HG03159 (cell line): ENCODE results near the gene ACAA2.
A peak's percentile ranks its signal among the peaks of the same experiment; 100 is the strongest.
"Not testable (repeated sequence)": the region's sequence is repeated elsewhere in the genome, so short reads cannot be mapped to it uniquely, and the experiment has no call there.

Source experiments
- ATAC-seq: cut with Tn5 transposase; IDR thresholded peaks from one replicate; pipeline ENCODE4 v1.9.1; 2021; ENCODE audit warnings: mild to moderate bottlenecking, moderate library complexity; ENCODE audit not compliant: unreplicated experiment

The ACAA2 gene

DNA sequence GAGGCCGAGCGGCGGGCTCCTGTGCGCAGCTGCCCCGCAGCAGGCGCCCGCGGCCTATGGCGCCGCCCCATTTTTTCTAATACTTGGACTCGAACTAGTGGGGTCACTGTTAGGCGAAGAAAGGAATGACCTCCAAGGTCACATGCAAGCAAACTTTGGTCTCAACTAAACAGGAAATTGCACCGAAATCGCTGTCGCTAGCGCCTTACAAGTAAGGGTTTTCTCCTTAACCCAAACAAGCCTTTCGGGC is 339 bp downstream of the ACAA2 start:
- peak; percentile 26 for ATAC-seq

DNA sequence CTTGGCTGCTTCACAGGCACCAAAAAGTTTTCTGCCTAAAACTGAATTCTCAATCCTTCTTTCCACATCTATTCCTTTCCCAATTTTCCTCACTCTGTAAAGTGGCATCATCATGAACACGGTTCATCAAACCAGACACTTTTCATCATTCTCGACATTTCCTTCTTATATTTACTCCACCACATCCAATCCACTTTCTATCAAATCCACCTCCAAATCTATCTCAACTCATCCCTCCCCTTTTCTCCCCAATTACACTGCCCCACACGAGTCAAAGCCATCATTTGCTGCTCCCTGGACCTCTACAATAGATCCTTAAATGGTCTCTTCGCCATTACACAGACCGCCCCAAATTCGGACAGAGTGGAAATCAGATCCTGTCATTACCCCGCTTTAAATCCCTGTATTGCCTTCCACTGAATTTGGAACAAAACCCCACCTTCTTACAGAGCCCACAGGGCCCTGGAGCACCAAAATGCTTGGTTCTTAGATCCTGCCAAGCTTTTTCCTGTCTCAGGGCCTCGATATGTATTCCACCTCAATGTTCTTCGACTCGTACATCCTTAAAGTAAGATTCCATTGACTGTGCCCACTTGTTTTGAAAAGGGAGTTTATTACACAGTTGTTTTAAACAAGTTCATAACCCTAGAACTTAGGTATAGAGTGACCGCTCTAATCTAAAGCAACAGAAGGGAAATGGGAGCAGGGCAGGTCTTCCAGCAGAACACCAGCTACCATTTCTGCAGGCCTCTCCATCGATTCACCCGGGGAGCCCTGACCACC is 856 bp downstream of the ACAA2 start:
- ATAC-seq, result no peak

DNA sequence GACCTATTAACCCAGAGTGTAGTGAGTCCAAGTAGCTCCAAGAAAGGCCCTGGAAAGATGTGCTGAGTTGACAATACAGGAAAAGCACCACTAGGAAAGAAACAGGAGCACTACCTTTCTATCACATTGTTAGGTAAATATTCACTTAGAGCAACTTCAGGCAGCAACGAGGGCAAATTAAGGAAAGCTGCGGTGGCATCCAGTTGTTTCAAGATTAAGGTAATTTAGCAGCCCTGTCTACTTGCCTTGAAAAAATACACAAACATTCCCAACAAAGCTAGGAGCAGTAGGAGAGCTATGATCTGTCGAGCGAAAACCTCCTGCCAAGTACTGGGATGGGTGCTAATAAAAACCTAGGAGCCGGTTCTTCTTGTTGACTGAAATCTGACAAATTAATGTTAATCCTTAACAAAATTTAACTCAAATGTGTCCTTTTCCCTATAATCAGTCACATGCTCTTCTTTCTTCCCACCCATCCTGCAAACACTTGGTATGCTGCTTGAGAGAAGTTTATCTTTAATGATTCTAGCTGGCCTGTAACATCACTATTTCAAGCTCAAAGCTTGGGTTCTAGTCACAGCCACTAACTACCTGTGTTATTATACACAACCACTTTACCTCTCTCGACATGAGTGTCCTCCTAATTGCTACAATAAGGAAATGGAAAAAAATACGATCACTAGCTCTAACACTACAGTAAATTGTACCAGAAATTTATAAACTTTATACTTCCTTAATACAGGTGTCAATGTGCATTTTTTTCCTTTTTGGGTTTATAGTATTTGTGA is 2.0 kb downstream of the ACAA2 start:
- ATAC-seq, result no peak

DNA sequence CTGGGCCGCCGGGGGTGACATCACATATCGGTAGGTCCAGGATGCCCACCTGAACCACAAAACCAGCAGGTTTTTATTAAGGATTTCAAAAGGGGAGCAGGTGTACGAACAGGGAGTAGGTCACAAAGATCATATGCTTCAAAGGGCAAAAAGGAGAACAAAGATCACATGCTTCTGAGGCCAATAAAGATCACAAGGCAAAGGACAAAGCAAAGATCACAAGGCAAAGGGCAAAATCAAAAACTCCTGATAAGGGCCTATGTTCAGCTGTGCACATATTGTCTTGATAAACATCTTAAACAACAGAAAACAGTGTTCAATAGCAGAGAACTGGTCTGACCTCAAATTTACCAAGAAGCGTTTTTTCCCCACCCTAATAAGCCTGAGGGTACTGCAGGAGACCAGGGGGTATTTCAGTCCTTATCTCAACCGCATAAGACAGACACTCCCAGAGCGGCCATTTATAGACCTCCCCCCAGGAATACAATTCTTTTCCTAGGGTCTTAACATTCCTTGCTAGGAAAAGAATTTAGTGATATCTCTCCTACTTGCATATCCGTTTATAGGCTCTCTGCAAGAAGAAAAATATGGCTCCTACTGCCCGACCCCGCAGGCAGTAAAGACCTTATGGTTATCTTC is 4.7 kb downstream of the ACAA2 start:
- ATAC-seq, result not testable (repeated sequence)

DNA sequence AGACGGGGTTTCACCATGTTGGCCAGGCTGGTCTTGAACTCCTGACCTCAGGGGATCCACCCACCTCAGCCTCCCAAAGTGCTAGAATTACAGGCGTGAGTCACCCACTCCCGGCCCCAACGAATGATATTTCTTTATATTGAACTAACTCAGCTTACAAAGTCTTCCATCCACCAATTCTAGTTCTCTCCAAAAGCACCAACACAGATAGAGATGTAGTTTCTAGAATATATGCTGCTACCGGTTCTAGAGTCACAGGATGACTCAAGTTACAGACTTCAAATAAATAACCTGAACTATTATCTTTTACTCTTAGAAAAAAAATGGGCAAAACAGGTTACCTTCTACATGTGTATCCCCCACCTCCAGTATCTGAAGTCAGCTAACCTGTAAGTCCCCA is 9.2 kb downstream of the ACAA2 start:
- ATAC-seq, result no peak

DNA sequence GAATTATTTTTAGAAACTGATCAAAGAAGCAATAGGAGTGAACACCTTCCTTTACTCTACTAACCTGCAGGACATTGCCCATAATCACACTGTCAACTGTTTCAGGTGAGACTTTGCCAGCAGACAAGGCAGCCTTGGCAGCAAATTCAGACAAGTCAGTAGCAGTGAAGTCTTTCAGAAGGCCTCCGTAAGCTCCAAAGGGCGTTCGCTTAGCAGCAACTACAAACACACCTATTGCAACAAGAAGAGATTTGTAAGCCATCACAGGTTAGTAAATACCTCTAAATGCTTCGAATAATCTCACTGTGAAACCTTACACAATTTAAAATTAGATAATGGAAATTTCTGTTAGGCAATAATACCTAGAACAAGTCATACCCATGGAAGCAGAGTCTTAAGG is 10.7 kb downstream of the ACAA2 start:
- ATAC-seq, result no peak

DNA sequence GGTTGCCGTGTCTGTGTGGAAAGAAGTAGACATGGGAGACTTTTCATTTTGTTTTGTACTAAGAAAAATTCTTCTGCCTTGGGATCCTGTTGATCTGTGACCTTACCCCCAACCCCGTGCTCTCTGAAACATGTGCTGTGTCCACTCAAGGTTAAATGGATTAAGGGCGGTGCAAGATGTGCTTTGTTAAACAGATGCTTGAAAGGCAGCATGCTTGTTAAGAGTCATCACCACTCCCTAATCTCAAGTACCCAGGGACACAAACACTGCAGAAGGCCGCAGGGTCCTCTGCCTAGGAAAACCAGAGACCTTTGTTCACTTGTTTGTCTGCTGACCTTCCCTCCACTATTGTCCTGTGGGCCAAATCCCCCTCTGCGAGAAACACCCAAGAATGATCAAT is 12.8 kb downstream of the ACAA2 start:
- not testable (repeated sequence) for ATAC-seq

DNA sequence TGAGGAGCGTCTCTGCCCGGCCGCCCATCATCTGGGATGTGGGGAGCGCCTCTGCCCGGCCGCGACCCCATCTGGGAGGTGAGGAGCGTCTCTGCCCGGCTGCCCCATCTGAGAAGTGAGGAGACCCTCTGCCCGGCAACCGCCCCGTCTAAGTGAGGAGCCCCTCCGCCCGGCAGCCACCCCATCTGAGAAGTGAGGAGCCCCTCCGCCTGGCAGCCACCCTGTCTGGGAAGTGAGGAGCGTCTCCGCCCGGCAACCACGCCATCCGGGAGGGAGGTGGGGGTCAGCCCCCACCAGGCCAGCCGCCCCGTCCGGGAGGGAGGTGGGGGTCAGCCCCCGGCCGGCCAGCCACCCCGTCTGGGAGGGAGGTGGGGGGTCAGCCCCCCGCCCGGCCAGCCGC is 13.5 kb downstream of the ACAA2 start:
- not testable (repeated sequence) for ATAC-seq

DNA sequence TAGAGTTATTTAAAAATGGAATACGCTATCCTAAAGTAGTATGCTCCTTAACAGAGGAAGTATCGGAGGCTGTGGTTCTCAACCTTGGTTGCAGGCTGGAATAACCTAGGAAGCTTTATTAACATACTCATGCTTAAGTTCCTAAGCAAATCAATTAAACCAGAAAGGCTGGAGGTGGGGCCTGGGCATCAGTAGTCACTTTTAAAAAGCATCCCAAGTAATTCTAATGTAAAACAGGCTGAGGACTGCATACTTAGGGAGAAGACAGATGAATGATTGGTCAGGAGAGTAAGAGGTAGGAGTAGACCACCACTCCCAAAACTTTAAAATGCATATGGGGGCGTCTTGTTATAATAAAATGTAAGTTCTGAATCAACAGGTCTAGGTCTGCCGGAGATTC is 15.3 kb downstream of the ACAA2 start:
- no peak for ATAC-seq

DNA sequence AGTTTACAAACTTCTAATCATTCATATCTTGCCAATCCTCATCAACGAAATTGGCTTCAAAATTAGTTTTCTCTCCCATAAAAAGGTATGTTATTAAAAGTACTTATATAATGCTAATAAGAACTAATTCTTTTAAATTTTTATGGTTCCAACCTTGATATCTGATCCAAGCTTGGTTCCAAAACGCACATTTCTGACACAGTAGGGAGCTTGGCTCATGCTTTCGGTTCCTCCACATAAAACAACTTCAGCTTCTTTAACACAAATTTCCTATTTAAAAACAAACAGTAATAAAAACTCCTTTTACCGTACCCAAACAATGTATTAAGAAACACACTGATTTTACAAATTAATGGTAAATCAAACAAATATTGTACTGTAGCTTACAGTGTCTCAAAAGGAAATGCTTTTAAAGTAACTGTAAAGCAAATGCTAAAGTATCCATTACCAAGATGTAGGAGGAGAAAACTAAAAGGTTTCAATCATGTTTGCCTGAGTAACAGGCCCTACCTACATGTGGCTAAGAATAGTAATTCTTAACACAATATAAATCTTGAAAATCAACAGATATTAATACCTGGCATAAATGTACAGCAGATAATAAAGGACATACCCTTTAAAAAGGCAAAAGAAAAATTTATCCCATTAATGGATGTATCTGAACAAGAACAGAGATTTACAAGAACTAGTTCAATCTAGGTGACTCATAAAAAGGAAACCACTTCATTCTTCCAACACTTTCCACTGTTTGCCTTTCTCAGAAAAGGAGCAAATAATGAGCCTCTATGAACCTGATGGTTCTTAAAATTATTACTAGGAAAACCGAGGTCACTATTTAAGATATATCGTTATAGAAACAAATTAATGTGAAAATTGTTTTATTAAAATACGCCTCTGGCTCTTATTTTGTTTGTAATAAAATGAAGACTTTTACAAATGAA is 17.5 kb downstream of the ACAA2 start:
- no peak for ATAC-seq

DNA sequence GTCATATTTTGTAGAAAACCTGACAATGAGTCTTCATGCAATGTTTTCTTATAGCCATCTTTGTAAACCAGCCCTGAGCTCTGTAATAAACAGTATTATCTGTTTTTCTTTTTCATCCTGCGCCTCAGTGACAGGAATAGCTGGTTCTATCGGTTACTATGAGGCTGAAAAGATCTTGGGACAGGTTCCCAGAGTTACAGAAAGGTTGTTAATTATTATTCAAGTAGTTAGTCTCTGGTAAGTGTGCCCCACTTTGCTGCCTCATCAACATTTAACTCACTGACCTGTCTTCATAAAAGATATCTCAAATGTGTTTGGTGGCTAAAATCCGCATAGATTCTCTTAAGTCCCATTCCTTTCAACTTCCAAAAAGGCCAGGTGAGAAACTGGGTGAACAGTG is 18.6 kb downstream of the ACAA2 start:
- no peak for ATAC-seq

DNA sequence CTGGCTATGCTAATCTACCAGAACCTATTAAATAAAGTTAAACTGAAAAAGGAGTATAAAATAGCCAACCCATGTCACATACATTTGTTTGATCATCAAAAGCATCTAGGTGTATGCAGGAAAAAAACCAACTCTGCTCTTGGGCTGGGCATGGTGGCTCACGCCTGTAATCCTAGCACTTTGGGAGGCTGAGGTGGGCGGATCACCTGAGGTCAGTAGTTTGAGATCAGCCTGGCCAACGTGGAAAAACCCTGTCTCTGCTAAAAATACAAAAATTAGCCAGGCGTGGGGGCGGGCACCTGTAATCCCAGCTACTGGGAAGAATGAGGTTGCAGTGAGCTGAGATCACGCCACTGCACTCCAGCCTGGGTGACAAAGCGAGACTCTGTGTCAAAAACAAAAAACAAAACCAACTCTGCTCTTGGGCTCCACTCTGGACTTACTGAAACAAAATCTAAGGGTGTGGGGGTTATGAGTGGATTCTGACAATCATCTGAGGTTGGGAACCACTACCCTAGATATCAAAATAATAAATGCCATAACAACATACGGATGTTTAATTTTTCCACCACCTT is 23.7 kb downstream of the ACAA2 start:
- ATAC-seq, result not testable (repeated sequence)

DNA sequence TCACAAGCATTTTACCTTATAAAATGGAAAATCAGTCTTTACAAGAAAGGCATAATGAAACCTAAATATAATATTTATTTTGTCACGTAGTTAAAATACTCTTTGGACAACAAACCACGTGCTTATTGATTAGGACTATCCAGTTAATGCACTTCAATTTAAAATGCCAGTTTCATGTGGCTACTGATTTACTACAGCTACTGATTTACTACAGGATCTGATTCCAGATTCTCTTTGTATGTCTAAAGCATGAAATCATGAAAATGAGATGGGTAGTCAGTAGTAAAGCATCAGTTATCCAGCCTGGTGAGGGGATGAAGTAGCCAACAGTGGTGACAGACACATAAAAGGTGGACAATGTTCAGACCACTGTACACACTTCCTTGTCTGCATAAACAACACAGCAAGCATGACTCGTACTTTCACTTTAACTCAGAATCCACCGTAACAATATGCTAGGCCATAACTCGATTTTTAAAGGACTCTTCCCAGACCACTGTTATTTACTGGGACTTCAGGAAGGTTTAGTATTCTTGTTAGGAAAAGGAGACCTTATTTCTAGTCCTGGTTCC is 24.9 kb downstream of the ACAA2 start:
- no peak for ATAC-seq

DNA sequence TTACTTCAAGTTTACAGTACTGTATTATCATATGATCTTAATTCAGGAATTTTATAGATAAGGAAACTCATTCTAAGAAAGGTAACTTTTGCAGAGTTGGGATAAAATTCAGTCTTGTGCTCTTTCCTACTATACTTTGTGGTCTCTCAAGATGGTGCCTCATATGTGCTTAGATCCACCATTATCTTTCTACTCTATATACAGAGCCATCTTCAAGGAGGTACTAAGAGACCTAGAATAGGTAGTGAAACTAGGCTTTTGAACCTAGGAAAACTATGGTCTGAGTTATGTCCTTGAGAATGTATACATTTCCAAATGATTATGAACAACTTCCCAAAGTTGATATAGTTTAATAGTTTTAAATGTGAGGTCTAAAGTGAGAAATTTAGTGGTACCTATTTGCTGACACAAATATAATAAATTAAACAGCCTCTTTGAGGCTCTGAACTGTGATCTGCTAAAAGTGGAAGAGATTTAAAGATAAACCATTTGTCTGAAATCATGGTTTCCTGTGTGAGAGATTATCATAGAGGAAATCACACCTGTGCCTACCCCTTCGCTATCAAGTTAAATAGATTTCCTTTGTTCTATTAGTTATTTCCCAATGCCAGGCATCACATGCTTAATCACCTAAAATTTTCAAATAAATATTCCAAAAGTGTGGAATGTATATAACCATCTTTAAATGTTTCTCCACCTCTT is 27.2 kb downstream of the ACAA2 start:
- no peak for ATAC-seq

DNA sequence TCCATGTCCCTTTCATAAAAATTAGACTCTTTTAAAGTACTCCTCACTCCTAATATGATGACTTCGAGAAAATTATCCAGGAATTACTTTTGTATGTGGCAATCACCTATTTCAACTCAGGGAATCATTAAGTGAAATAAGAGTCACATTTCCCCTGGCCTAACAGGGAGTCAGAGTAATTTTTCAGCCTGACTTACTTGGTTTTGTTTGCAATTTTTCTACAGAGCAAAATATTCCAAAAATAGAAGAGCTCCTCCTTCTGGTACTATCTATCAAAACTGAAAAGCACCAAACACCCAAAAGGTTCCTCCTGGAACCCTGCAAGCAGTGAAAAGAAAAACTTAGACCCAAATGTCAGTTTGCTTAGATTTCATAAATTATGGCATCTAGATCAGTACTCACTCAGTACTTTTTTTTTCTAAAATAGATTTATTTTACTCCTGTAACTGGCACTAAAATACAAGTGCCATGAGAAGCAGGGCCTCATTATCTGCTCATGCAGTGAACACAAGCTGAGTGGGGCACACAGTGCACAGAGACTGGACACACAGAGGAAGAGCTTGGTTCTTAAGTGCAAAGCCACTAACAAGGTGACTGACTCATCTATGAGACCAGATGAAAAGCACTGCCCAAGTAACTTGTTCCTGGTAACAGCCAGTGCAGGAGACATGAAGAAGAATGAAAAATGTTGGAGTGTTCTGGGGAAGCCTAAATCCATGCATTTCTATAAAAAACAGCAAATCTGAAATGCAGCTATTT is 28.7 kb downstream of the ACAA2 start:
- no peak for ATAC-seq

DNA sequence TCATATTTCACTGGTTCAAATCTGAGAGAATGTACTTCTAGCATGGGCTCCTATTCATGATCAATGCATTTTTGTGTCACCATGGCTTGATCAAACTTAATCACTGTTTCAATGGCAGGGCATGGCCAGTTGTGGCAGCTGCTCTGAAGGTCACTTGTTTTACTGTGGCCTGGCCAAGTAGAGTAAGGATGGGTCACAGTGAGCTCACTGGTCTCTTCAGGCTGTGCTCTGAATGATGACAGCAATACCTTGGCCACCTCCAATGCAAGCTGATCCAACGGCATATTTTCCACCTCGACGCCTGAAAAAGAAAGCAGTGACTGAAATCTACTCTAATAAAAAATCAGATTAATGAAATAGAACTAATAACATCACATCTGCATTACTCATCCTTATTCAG is 29.7 kb downstream of the ACAA2 start:
- not testable (repeated sequence) for ATAC-seq

DNA sequence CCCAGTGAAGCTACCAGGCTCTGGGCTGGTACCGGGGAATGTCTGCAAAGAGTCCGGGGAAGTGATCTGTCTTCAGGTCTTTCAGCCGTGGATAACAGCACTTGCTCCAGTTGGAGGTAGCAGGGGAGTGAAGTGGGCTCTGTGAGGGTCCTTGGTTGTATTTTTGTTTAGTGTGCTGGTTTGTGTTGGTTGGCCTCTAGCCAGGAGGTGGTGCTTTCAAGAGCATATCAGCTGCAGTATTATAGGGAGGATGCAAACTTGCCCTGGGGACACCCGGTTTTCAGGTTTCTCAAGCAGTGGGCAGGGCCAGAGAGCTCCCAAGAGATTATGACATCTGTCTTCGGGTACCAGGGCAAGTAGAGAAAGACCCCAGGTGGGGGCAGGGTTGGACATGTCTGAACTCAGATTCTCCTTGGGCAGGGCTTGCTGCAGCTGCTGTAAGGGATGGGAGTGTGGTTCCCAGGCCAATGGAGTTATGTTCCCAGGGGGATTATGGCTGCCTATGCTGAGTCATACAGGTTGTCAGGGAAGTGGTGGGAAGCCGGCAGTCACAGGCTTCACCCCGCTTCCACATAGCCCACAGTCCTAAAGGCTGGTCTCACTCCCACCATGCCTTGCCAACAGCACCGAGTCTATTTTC is 34.4 kb downstream of the ACAA2 start:
- ATAC-seq, result no peak

DNA sequence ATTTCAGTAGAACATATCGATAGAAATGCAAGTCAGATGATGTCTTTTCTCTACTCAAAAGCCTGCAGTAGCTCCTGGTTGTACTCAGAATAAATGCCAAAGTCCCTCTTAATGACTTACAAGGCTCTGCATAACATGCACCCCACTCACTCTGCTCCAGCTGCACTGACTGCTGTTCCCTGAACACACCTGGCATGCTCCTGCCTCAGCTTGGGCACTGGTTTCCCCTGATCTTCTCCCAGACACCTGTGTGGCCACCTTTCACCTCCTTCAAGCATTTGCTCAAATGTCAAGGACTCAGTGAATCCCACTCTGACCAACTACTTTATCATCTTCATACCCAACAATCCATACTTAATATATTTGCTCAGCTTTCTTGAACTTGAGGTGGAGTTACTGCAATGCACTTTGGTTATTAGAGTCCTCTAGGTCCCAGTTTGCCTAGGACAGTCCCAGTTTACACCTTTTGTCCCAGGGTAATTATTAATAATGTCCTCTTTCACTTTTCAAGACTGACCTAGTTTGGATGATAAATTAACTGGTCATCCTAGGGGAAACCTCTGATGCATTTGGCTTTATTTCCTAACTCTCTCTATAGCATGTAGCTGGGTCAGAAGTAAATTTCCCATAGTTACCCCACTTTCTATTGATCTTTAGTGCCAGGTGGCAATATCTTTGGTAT is 44.1 kb downstream of the ACAA2 start:
- ATAC-seq, result no peak
